ENCODE data around the gene CCDC121.
A peak's percentile ranks its signal among the peaks of the same experiment; 100 is the strongest.

The CCDC121 gene, protein sequence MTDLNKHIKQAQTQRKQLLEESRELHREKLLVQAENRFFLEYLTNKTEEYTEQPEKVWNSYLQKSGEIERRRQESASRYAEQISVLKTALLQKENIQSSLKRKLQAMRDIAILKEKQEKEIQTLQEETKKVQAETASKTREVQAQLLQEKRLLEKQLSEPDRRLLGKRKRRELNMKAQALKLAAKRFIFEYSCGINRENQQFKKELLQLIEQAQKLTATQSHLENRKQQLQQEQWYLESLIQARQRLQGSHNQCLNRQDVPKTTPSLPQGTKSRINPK

DNA sequence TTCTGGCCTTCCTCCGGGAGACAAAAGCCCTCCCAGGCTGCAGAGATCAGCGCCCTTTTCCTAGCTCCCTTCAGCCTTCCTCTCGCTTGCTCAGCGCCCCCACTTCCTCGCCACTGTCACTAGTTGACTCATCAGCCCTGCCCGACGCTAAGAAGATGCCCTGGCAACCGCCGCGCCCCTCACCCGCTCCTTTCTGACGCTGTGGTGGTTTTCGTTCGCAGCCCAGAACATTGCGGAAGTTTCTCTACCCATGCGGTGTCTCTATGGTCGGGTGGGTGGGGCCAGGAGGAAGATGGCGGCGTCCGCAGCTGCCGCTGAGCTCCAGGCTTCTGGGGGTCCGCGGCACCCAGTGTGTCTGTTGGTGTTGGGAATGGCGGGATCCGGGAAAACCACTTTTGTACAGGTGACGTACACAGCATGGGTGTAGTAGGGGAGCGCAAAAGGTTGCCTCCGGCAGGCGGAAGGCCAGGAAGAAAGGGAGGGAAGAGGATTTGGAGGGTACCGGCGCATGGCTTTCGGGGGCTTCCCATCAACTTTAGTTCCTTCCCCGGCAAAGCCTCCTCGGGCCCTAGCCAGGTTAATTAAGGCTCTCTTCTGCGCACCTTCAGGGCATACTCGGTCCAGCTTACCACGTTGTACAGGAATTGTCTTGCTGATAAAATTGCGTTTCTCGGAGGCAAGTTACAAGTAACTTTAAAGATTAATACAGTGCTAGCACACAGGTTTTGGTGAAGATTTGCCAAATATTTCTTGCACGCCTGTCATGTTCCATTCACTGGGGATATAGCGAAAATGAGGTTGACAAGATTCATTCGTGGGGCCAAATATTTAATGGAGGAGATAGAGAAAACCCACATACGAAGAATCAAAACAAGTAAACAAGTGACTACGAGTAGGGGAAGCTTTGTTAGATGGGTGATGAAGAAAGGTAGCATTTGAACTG, at the start of gene CCDC121, which contains the start of gene GPN1:
CCDC121 (minus strand) TSS at position 246 of the 943 bp plus-strand sequence. CDS start 1,213 bp downstream, outside the sequence.
GPN1 (plus strand) TSS at position 284 of the 943 bp plus-strand sequence; CDS start at position 293, 9 bp downstream.
- DNase-seq = peak; percentile 92

DNA sequence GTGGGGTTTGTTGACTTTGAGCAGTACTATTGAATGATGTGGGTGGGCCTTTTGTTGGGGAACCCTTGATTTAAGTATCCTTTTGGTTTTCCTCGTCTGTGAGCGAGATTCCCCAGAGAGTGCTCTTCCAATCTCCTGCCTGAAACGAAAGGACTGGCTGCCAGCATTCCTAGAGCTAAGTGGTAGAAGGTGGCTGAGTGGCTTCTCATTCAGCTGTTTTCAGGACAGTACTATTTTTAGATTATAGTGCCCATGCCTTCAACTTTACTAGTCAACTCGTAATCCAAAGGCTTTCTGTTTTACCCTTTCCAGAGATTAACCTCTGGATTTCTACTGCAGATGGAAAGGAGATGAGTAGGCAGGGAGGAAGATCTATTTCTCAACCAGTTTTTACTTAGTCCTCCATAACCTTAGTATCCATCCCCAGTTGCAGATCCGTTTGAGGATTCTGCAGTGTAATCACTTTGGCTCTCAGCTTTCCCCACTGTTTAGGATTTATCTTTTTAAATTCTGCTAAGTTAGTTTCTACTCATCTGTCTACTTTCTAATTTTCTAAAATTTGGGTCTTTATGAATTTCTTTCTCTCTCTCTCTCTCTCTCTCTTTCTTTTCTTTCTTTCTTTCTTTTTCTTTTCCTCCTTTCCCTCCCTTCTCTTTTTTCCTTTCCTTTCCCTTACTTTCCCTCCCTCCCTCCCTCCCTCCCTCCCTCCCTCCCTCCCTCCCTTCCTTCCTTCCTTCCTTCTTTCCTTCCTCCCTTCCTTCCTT, 44.1 kb upstream of the CCDC121 start:
- DNase-seq = no peak

DNA sequence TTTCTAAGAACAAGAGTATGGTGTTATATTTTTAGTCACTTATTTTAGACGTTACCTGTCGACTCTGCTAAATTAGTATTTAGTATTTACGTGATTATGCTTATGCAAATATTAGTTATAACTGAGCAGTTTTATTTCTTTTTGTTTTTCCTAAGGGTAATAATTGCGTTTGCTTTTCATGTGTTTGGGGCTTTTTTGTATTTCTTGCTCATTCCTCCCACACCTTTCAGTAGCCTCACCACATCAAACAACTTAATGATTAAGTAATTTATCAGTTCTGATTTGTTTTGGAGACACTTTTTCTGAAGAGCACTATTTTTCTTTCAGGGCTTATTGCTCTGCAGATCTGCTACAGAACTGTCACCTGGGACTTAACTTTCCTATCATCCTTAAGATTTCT, 42.4 kb upstream of the CCDC121 start:
- DNase-seq = no peak

DNA sequence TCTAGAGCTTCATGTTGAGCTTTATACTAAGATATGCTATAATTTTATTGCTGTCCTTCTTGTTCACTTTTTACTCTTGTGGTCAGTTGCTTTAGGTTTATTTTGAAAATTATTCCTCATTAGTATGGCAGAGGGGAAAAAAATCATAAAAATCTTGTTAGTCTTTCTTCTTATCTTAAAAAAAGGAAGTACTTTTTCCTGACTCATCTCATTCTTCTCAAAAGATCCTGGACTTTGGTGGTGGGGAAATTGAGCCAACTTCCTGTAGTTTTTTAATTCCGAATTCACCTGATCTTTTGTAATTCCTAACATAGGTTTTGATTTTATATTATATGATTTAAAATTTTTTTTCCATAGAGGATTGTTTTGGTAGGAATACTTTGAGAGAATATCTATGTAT, 38.6 kb upstream of the CCDC121 start:
- DNase-seq = no peak

DNA sequence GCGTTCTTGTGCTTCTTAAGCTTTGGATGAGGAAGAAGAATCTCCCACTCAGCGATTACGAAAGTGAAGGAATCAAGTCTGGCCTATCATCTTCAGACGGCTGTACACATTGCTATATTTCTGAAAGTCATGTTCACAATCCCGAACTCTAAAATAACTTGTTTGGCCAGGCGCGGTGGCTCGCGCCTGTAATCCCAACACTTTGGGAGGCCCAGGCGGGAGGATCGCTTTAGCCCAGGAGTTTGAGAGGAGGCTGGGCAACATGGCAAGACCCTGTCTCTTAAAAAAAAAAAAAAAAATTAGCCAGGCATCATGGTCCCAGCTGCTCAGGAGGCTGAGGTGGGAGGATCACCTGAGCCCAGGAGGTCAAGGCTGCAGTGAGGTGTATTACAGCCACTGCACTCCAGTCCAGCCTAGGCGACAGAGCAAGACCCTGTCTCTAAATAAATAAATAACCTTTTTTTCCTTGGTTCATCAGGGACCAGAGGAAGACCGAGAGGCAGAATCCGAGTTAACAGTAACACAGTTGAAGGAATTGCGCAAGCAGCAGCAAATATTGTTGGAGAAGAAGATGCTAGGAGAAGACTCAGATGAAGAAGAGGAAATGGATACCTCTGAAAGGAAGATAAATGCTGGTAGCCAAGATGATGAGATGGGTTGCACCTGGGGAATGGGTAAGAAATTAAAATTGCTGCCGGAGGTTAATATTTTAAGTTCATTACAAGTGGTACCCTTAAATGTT, 36.0 kb upstream of the CCDC121 start:
- DNase-seq = no peak

DNA sequence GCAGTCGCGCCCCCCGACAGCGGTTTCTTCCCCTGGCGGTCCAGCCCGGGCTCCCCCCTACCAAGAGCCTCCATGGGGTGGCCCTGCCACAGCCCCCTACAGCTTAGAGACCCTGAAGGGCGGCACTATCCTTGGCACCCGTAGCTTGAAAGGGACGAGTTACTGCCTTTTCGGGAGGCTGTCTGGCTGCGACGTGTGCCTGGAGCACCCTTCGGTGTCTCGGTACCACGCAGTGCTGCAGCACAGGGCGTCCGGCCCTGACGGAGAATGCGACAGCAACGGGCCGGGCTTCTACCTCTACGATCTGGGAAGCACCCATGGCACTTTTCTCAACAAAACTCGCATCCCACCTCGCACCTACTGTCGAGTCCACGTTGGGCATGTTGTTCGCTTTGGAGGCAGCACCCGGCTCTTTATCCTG, 35.4 kb upstream of the CCDC121 start:
- DNase-seq = no peak

DNA sequence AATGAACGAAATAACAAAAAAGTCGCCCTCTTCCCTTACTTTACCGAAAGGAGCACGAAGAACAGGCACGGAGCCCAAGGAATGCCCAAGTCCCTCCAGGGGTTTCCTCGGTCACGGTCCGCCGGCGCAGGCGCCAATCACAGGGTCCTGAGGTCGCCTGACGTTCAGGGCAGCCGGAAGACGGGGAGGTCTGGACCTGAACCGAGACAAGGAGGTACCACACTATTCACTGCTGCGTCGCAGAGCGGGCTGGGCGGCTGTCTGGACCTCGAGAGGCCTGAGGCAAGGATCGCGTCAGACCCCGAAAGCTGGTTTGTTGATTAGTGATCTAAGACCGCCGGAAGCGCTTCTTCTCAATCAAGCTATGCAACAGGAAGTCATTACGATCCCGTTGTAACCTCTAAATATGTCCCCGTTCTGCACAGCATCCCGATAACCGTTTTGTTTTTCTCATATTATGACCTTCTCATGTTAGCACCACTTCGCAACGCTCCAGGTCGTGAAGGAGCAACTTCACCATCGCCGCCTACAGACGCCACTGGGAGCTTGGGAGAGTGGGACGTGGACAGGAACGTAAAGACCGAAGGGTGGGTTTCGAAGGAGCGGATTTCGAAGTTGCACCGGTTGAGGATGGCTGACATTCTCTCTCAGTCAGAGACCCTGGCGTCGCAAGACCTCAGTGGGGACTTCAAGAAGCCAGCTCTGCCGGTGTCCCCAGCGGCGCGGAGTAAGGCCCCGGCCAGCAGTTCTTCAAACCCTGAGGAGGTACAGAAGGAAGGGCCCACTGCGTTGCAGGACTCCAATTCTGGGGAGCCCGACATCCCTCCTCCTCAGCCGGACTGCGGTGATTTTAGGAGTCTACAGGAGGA, 34.7 kb upstream of the CCDC121 start, which contains the start of the genes SLC4A1AP and SUPT7L:
SLC4A1AP (plus strand) TSS at position 605 of the 869 bp plus-strand sequence; CDS start at position 631, 26 bp downstream.
SUPT7L (minus strand) TSS at position 330 of the 869 bp plus-strand sequence. CDS start 1,422 bp downstream, outside the sequence.
- DNase-seq = peak; percentile 91

DNA sequence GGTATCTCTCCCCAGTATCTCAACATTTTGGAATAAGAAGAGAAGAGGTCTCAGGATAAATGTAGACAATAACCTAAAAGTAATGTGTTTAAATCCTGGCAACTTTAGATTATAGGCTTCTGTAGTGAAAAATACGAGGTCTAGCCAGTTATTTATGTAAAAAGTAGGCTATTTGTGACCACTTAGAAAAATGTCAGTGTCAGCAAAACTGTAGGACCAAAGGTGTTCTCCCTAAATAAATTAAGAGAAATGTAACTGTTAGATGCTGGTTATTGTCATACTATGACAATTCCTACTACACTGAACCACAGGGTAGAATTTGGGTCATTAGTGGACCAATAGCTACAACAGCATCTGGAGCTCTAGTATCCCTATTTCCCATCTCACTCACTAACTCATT, 32.6 kb upstream of the CCDC121 start:
- no peak for DNase-seq

DNA sequence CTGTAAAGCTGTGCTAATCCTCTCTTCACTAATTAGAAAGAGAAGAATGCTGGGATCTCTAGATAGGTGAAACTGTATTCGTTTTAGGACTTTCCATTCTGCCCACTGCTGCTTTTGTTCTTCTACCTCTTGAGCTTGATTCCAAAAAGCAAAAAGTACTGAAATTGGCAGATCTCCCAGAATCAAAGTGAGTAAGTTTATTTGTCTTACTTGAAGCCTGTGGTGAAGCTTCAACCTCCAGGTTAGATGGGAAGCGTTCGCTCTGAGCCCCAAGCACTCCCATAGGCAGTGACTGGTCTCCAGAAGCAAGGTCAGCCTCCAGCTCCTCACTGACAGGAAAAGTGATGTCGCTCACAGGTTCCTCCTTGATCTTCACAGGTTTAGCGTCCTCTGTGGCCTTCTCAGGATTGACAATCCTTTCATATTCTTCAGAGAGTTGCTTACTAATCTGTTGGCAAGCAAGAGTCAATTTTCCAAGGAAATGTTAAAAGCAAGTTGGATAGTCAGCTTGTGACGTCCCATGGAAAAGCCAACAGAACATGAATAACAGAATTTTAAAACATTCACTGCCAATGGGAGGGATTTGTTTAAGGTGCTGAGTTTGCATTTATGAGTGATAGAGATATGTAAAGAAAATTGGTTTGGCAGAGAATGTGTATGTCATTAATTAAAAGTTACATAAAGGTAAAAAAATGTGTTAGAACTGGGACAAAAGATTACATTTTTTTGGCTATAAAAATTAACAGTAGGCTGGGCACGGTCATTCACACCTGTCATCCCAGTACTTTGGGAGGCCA, 26.5 kb upstream of the CCDC121 start:
- no peak for DNase-seq

DNA sequence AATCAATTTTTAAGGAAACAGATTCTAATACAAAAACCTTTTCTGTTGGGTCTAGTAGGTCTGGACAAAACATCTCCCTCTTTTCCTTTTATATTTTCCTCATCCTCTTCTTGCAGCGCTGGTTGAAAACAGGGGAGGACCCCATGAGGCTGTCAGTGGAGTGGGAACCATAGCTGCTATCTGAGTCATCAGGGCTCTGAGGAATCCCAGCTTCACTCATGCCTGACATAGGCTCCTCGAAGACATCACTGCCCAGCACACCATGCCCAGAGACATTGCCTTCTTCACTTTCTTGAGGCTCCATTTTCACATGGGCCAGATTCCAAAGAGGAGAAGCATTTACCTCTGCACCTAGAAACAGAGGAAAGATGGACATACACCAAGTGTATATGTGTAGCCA, 24.6 kb upstream of the CCDC121 start:
- no peak for DNase-seq

DNA sequence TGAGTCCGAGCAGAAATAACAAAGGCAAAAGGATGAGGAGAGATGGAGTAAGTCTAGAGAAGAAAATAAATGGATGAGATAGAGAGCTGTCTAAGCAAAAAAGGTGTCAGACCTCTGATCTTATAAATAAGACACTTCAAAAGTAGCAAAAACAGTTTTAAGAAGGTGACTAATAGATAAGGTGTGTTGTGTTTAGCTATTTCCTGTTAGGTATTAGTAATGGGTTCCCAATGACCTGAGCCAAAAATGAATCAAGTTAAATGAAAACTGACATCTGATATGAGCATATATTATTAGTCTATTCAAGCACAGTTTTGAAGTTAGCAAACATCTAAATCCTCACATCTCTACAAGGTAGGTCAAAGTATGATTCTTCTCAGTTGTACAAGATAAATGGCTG, 24.0 kb upstream of the CCDC121 start:
- DNase-seq = no peak

DNA sequence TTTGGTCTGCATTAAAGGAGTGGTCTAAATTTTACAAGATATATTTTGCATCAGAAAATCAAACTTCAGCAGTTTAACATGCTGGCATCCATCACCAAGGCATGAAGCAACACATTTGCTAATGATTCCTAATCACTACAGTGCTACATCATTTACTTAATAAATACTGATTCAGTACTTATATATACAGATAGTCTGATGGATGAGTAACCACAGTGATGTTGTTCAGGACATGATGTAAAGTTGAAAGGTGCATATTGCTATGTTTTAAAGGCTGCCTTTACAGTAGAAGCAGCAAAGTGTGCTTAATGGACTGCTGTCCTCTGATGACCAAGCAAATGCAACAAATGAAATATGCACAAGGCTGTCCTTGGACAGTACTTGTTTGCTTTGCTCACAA, 23.5 kb upstream of the CCDC121 start:
- DNase-seq = no peak

DNA sequence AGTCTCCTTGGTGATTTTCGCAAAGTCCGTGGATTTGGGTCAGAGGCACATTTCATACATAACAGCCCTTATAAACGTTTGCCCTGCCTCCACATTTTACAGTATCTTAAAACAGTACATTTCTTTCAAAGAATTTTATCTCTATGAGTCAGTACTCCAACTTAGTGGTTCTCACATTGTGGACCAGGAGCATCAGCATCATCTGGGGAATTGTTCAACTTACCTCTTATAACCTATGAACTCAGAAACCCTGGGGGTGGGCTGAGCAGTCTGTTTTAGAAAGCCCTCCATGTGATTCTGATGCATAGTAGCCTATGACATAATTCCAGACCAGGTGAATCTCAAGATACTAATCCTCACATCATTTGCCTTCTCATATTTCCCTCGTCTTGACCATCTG, 22.2 kb upstream of the CCDC121 start:
- no peak for DNase-seq

DNA sequence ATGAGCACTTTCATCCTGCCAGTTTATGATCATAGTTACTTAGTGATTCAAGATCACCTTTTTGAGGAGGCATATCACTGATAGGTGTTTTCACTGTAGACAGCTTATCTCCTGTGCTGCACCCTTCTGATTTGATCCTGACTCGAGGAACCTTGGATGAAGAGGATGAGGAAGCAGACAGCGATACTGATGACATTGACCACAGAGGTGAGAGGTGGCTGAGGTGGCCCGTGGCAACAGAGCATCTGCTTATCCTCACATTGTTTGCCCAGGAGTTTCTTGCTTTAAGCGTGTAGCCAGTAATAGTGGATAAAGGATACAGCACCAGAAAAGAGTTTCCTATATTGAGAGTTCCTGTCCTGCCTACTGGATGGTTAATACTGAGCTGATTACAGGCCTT, 18.9 kb upstream of the CCDC121 start:
- no peak for DNase-seq

DNA sequence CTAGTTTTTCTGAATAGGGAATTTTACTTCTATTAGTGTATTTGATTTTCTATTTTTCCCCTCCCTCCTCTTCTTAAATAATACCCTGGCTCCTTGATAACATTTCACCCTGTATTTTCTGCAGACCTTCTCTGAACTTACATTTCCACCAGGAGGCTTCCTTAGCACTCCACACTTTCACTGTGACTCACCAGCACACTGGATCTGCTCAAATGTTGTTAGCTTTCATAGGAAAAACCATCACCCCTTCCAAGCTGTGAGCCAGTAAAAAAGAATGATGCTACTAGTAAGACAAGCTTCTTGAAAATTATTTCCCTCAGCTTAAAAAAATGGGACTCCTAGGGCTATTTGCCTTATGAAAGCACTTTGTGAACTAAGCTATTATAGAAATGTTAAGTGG, 18.5 kb upstream of the CCDC121 start:
- no peak for DNase-seq

DNA sequence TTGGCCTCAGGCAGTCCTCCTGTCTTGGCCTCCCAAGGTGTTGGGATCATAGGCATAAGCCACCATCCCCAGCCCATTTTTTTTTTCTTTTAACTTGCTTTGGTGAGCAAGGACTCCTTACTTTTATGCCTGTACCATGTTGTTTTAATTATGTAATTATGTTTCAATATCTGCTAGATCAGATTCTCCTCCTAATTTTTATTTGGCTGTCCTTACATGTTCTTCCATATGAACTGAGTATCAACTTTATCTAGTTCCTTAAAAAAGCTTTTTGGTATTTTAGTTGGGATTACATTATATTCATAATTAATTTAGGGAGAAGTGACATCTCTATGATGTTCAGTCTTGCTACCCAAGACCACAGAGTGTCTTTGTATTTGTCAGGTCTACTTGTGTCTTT, 16.4 kb upstream of the CCDC121 start:
- DNase-seq = no peak

DNA sequence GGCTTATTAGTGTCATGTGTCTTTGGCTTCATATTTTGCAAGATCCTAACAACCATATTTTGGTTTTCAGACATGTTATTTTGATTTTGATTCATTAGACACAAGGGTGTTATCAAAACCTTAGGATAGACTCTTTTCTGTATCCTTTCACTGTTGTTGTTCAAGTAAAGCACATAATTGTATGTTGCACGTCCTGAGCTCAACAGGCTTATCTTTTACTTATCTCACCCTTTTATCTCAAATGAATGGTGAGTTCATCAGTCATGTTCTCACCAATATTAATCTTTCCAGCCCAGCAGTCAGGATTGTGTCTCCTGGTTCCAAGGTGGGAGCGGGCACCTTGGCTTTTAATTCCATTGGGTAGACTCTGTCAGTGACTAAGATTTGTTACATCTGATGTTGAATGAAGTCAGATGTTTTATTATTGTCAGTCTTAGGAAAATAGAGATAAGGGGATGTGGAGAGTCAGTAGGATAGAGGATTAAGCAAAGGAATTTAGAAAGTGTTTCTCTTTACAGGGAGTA, 12.0 kb upstream of the CCDC121 start:
- DNase-seq = no peak

DNA sequence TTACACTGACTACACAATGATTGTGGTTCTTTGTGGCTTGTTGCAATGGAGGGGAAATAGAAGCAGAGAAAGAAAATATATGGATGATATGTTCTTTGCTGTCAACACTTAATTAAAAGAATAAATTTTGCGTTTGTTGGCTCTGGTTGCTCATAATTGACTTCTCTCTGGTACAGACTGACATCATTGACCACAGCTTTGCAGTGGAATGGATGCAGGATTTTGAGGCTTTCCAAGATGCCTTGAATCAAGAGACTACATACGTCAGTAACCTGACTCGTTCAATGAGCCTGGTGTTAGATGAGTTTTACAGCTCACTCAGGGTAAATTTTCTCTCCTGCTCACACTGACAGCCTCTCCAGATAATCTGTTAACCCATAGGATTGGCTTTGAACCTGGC, 9.9 kb upstream of the CCDC121 start:
- DNase-seq = no peak

DNA sequence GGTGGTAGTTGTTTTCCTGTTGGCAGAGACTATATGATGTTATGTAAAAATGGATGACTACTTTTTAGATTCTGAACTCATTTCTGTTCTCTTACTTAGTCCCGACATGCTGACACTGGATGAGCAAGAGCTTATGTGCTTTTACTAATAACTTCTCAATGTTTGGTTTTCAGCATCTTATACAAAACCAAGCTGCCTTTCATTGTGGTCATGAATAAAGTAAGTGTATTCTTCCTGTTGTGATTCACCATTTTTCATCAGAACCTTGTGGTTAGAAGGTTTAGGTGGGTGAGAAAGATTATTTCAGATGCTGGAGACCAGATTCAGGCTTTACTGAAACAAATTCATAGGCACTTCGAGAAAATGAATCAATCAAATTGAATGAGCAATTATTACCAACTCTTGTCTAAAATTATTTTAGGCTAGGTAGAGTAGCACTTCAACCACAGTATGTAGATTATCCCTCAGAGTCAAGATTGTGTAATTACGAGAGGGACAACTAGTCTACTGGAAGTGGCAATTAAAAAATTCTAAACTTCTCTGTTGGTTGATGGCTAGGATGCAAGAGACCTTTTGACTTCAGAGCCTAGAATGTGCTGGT, 9.3 kb upstream of the CCDC121 start:
- no peak for DNase-seq

DNA sequence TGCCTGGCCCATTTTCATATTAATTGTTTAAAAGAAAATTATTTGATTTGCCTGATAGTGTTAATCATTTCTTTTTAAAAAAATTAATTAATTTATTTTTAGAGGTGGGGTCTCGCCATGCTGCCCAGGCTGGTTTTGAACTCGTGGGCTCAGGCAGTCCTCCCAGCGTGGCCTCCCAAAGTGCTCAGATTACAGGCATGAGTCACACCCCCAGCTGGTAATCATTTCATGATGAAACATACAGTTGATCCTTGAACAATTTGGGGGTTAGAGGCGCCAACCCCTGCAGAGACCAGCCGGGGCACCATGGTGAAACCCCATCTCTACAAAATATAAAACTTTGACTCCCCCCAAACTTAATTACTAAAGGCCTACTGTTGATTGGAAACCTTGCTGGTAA, 8.0 kb upstream of the CCDC121 start:
- no peak for DNase-seq

Measured in amniotic stem cell (primary cell).